HG02973 (cell line): ENCODE measurements around the gene EXOSC7.
"Not testable (repeated sequence)": the region's sequence is repeated elsewhere in the genome, so short reads cannot be mapped to it uniquely, and the experiment has no call there.

Experiments
- ATAC-seq: cut with Tn5 transposase; IDR thresholded peaks from one replicate; pipeline ENCODE4 v1.9.1; 2021; ENCODE audit warnings: moderate library complexity; ENCODE audit not compliant: unreplicated experiment

Gene EXOSC7

GRCh38 chr3:44961888-44962287 is 14.2 kb upstream of the EXOSC7 start:
- ATAC-seq = no peak

DNA sequence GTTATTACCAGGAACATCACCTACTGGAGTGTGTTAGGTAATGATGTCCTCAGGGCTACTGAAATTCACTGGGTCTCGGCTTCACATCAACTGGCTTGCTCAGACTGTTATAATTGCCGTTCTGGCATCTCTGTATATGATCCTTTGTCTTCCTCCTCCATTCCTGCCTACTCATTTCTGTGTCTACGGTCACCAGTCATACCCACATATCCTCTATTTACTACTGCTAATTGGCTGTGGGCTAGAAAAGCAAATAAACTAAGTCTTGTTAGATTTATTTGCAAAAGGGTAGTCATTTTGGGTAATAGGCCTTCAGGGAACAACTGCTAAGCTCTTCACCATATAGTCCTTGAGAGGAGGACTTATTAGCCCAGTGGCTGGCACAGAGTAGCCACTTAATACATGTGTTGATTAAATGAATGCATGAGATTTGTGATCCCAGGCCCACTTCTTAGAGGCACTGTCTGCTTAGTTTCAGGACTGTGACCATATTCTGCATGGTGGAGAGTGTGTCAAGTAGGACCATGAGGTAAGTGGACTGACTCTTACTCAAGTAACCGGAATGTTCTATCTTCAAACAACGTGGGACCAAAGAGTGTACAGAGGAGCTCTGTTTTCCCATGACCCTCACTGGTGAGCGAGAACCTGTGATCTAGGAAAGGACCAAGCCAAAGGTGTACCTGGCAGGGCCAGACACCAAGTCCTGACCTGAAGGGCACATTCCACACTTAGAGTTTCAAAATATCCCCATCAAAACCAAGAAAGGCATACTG is 13.2 kb upstream of the EXOSC7 start:
- no peak for ATAC-seq

- no peak for ATAC-seq
Measured at GRCh38 chr3:44963571-44964325, 12.3 kb upstream of the EXOSC7 start.

- ATAC-seq = no peak
Measured at GRCh38 chr3:44965165-44965564, 10.9 kb upstream of the EXOSC7 start.

DNA sequence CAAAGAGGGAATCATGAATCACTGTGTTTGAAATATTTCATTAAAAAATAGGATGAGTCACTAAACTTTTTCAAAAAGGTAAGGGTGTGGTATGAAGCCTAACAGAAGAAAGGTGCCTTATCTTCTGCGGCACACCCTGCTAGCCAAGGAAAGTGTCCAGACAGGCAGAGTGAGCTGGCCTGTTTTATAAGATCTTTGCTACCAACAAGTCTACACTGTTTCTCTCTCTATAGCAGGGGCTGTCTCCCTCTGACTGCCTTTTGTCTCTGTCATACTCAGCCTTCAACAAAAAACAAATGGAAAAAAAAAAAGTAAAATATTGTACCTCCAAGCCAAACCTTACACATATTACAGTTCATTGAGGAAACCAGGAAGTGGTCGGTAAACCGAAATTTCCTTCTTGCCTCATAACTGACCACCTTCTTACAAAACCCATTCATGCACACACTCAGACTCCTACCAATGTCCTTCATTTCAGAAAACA is 9.2 kb upstream of the EXOSC7 start:
- ATAC-seq = no peak

GRCh38 chr3:44968447-44968858 is 7.6 kb upstream of the EXOSC7 start:
- no peak for ATAC-seq

- no peak for ATAC-seq
Measured at GRCh38 chr3:44969154-44969827, 6.8 kb upstream of the EXOSC7 start.

DNA sequence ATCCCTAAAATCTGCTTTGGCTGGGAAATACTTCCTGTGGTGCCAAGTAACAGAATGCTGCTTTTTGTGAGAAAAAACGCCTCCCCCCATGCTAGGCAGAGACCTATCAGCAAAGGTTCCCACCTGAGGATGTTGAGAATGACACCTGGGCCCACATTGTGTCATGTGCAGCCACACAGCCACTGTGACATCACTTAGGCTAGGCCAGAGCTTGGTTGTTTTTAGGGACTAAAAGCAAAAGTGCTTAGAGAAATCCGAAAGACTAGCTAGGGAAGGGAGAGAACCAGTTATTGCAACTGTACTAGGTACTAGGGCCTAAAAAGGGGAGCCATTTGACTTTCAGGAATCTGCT is 6.2 kb upstream of the EXOSC7 start:
- no peak for ATAC-seq

DNA sequence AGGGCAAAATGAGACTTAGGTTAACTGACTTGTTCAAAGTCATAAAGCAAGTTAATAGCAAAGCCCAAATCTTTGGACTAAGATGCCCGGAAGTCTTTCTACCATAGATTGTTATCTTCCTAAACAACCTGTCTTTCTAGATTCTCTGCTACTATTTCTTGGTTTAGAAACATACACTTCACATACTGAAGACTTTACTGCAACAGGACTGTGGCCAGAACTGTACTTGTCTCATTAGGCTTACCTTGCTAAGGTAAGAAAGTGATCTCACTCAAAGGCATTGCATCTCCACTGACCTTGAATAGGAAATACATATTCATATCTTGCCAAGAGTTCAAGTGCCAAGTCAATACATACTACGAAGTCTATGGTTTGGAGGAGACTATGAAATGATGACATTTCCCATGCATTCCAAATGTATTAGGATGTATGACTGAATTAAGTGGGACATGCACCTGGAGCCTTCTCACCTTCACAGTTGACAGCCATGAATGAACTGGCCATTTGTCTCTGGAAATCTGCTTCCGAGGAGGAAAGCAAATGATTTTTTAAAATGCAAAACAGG is 5.0 kb upstream of the EXOSC7 start:
- no peak for ATAC-seq

GRCh38 chr3:44974416-44974815 is 1.6 kb upstream of the EXOSC7 start:
- no peak for ATAC-seq

DNA sequence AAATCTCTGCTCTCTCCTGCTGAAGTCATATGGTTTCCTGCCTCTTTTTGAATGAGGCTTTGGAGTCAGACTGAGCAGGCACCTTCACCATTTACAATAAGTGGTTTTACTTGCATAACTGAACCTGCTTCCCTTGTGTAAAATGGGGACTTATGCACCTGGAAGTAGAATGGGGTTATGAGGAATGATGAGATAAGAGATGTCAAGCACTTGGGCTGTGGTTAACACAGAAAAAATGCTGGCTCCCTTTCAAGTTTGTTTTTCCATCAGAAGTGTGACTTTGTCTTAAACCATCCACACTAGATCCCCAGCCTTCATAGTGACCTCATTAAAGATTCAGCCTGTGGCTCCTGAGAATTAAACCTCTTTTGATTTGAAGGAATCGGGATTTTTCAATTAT is 5.2 kb downstream of the EXOSC7 start:
- ATAC-seq = no peak

- no peak for ATAC-seq
Measured at GRCh38 chr3:44981751-44982150, 5.7 kb downstream of the EXOSC7 start.

GRCh38 chr3:44982817-44983216 is 6.8 kb downstream of the EXOSC7 start:
- ATAC-seq = no peak

- no peak for ATAC-seq
Measured at GRCh38 chr3:44983484-44983941, 7.5 kb downstream of the EXOSC7 start.

GRCh38 chr3:44984335-44984734 is 8.3 kb downstream of the EXOSC7 start:
- no peak for ATAC-seq

GRCh38 chr3:44986330-44986729 is 10.3 kb downstream of the EXOSC7 start:
- not testable (repeated sequence) for ATAC-seq

DNA sequence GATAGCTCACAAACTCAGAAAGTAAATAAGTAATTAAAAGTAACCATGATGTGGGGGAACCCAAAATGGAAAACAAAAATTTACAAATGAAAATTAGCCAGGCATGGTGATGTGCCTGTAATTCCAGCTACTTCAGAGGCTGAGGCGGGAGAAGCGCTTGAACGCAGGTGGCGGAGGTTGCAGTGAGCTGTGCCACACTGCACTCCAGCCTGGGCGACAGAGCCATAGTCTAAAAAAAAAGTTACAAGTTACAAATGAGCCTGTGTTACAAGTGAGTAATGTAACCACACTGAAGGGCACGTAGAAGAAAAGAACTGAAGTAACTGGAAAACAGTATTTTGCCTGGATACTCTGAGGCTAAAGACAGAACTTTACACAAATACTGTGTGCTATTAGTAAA is 11.3 kb downstream of the EXOSC7 start:
- no peak for ATAC-seq

DNA sequence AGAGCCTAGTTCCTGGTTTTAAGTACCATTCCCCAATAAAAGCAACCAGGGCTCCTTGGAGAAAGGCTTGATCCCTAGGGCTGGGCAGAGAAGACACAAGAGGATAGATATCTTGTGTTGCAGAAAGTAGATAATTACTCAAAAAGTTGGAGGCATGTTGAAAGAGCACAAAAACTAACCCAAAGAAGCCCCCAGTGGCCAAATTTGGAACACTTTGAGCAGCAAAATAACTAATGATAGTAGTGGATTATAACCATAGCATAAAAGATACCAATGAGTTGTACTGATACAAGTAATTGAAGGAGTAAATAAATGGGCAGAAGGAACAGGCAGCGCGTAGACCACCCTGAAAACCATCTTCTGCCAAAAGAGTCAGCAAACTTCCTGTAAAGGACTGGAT is 12.0 kb downstream of the EXOSC7 start:
- no peak for ATAC-seq

DNA sequence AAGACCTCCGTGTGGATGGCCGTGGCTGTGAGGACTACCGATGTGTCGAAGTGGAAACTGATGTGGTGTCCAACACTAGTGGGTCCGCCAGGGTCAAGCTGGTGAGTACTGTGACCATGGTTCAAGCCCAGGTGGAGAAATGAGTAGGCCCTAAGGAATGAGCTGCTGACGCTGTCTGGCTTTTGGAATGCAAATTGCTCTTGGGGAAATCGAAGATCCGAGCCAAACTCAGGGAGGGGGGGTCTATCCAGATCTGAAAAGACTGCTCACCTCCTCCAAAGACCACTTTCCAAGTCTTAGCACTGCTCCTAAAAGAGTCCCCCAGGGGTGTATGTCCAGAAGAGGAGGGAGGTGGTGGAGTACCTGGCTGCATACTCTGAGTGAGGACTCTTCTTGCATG is 13.1 kb downstream of the EXOSC7 start:
- ATAC-seq = no peak

DNA sequence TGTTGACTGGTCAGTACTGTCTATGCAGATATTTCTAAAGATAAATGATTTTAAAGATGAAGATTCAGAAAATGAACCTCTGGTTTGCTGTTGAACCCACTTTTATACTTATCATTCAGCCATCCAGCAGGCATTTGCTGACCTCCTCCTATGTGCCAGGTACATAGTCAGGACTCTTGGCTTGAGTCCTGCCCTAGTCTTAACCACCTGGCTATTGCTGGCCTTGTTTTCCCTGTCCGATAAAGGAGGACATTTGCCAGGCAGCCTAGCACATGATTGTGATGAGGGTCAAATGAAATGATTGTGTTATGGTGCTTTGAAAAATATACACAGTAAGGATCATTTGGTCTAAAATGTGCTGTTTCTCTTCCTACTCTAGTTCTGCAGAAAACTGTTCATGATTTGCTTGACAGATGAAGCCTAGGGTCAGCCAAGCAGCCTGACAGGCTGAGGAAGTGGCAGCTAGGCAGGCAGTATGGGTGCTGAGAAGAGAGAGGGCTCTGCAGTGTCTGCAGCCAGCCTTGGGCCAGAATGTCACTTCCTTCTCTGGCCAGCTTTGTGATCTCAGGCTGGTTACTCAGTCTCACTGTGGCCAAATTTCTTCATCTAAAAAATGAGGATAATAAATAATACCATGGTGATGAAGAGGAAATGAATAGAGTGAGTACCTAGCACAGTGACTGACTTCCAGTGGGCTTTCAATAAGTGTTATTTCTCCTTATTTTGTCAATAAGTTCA is 13.8 kb downstream of the EXOSC7 start:
- ATAC-seq = no peak

GRCh38 chr3:44991326-44991725 is 15.3 kb downstream of the EXOSC7 start:
- no peak for ATAC-seq
